Suprapubic skin (tissue), 4 donors: ENCODE results near the gene MAD1L1.

Experiments
- EP300 ChIP-seq: sonication (generic); formaldehyde crosslinking; IDR thresholded peaks from one replicate; pipeline ENCODE4 v1.6.1; 2017; ENCODE audit warnings: antibody characterized with exemption
- POLR2A ChIP-seq, 2 donors: fragments of 450-650 bp; IDR thresholded peaks; one replicate each; pipeline ENCODE4 v1.6.1; 2017; ENCODE audit warnings: antibody characterized with exemption in 2 of 2, mild to moderate bottlenecking in 2 of 2, moderate library complexity in 2 of 2
- POLR2AphosphoS5 ChIP-seq, 3 donors: sonication (generic); formaldehyde crosslinking; IDR thresholded peaks; one replicate each; pipeline ENCODE4 v1.6.1; 2017; ENCODE audit warnings: antibody characterized with exemption in 3 of 3
- TF ChIP-seq, protein P1 (sequence below), 2 donors: fragments of 200-600 bp in 1 of 2; fragments of 450-650 bp in 1 of 2; sonication (generic) in 1 of 2; IDR thresholded peaks; one replicate each; pipeline ENCODE4 v1.5.1; 2016 to 2019; ENCODE audit warnings: antibody characterized with exemption in 2 of 2, mild to moderate bottlenecking in 1 of 2, moderate library complexity in 1 of 2

DNA sequence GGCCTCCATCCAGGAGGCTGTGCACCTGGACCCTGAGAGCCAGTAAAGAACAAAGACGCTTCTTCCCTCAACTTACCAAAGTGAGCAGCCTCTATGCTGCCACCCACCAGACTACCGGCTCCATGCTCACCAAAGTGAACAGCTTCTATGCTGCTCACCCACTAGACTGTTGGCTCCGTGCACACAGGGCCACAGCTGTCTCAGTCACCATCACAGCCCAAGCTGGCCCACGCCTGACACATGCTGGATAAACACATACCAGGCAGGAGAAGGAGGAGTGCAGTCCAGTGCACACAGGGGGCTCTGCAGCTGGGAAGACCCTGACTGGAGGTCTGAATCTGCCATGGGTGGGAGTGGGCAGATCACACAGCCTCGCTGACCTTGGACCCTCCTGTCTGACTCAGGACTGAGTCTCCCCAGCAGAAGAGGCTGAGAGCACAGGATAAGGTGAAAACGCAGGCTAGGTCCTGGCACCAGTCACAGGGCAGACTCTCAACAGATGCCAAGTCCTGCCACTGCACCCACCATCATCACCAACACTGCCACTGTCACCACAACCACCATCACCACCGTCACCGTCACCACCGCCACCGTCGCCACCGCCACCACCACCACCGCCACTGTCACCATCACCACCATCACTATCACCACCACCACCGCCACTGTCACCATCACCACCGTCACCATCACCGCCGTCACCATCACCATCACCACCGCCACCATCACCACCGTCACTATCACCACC is 130.9 kb downstream of the MAD1L1 start:
- TF ChIP-seq, protein P1, sequence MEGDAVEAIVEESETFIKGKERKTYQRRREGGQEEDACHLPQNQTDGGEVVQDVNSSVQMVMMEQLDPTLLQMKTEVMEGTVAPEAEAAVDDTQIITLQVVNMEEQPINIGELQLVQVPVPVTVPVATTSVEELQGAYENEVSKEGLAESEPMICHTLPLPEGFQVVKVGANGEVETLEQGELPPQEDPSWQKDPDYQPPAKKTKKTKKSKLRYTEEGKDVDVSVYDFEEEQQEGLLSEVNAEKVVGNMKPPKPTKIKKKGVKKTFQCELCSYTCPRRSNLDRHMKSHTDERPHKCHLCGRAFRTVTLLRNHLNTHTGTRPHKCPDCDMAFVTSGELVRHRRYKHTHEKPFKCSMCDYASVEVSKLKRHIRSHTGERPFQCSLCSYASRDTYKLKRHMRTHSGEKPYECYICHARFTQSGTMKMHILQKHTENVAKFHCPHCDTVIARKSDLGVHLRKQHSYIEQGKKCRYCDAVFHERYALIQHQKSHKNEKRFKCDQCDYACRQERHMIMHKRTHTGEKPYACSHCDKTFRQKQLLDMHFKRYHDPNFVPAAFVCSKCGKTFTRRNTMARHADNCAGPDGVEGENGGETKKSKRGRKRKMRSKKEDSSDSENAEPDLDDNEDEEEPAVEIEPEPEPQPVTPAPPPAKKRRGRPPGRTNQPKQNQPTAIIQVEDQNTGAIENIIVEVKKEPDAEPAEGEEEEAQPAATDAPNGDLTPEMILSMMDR (IDR thresholded peaks at IDR 0.05): no peak
- TF ChIP-seq POLR2A (IDR thresholded peaks at IDR 0.05) (no peak), POLR2AphosphoS5 (IDR thresholded peaks at IDR 0.05) (no peak), EP300 (no peak)
